Stimulated activated CD8-positive, alpha-beta memory T cell treated with anti-CD3 and anti-CD28 coated beads, Interleukin-7, amount 100 ng/mL, for 4 hours (primary cell): Measurements from ENCODE around the gene MAP3K12.
"Not testable (repeated sequence)": the region's sequence is repeated elsewhere in the genome, so short reads cannot be mapped to it uniquely, and the experiment has no call there.

Source experiments
- DNase-seq, 2 donors: peaks; one replicate each; pipeline ENCODE4 v3.0.0-alpha.2; 2020; ENCODE audit warnings: low read depth in 2 of 2

MAP3K12 gene, protein sequence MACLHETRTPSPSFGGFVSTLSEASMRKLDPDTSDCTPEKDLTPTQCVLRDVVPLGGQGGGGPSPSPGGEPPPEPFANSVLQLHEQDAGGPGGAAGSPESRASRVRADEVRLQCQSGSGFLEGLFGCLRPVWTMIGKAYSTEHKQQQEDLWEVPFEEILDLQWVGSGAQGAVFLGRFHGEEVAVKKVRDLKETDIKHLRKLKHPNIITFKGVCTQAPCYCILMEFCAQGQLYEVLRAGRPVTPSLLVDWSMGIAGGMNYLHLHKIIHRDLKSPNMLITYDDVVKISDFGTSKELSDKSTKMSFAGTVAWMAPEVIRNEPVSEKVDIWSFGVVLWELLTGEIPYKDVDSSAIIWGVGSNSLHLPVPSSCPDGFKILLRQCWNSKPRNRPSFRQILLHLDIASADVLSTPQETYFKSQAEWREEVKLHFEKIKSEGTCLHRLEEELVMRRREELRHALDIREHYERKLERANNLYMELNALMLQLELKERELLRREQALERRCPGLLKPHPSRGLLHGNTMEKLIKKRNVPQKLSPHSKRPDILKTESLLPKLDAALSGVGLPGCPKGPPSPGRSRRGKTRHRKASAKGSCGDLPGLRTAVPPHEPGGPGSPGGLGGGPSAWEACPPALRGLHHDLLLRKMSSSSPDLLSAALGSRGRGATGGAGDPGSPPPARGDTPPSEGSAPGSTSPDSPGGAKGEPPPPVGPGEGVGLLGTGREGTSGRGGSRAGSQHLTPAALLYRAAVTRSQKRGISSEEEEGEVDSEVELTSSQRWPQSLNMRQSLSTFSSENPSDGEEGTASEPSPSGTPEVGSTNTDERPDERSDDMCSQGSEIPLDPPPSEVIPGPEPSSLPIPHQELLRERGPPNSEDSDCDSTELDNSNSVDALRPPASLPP

DNA sequence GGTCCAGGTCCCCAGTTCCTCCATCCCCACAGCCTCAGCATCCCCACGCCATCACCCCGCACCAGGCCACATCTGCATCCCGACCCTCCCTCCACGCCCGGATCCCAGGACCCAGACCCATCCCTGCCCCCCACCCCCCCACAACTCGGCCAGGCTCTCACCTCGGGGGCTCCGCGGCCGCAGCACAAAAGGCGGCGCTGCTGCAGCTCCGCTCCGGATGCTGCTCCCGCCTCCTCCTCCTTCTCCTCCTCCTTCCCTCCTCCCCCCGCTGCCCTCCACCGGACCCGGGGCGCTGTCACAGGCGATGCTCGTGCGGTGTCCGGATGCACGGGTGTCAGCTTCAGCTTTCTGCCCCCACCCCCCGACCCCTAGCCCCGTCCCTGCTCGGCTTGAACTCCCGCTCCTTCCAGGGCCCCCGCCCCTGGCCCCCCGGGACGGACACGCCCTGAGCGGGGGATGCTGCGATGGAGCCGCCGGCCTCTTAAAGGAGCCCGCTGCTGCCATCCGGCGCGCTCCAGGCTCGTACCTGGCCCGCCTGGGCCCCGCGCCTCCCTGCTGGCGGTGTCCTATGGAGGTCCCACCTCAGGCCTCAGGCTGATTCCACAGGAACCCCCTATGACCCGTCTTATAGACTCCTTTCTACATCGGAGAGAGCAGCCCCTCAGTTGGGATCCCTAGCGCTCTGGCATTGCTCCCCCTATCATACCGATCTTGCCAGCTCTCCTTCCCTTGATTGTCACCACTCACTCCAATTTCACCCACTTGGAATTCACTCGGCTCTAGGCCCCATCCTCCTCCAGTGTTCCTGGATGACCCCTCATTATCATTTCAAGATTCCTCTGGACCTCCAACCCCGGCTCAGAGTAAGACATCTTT is at the start of gene MAP3K12:
Gene MAP3K12 (minus strand): TSS at position 193 of the 876 bp plus-strand sequence. CDS start 12,067 bp downstream, outside the sequence.
- DNase-seq = peak; percentile 18 to 30

DNA sequence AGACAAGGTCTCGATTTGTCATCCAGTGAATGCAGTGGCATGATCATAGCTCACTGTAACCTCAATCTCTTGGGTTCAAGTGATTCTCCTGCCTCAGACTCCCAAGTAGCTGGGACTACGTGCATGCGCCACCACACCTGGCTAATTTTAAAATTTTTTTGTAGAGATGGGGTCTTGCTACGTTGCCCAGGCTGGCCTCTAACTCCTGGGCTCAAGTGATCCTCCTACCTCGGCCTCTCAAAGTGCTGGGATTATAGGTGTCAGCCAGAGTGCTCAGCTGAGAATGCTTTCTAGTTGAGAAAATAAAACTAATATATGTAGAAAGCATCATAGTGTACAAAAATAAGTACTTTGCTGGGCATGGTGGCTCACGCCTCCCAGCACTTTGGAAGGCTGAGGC is 49.1 kb upstream of the MAP3K12 start:
- not testable (repeated sequence) for DNase-seq

GRCh38 chr12:53543539-53543938 is 44.3 kb upstream of the MAP3K12 start:
- peak; percentile 4 to 11 for DNase-seq

- DNase-seq = no peak
These were observed 40.3 kb upstream of the MAP3K12 start for GRCh38 chr12:53539526-53539925.

DNA sequence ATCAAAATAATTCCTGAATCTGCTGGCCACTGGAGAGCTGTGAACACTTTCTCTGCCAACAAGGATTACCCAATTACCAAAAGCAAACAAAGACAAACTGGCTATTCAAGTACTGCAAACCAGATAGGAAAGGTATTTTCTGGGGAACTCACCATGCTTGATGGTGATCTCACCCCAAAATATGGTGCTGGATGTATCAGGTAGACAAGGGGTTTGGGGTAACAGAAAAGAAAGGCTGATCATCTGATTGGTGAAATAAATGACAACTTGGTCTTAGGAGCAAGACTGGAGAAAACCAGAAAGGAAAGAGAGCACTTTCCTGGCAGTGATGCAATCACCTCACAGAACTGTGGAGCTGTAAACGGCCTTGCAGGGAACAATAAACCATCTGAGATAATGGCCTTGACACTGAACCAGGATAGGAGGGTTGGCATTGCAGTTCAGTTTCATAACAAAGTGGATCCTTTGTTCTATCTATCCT is 39.0 kb upstream of the MAP3K12 start:
- no peak for DNase-seq

DNA sequence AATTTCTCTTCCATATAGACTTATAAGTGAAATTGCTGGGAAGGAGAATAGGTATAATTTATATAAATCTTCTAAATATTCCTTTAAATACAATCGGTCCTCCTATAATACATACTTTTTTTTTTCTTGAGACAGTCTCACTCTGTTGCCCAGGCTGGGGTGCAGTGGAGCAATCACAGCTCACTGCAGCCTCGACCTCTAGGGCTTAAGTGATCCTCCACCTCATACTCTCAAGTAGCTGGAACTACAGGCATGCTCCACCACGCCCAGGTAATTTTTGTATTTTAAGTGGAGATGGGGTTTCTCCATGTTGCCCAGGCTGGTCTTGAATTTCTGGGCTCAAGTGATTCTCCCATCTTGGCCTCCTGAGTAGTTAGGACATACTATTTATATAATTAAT is 37.7 kb upstream of the MAP3K12 start:
- no peak for DNase-seq

- DNase-seq = no peak
These were observed 34.2 kb upstream of the MAP3K12 start for GRCh38 chr12:53533471-53533870.

DNA sequence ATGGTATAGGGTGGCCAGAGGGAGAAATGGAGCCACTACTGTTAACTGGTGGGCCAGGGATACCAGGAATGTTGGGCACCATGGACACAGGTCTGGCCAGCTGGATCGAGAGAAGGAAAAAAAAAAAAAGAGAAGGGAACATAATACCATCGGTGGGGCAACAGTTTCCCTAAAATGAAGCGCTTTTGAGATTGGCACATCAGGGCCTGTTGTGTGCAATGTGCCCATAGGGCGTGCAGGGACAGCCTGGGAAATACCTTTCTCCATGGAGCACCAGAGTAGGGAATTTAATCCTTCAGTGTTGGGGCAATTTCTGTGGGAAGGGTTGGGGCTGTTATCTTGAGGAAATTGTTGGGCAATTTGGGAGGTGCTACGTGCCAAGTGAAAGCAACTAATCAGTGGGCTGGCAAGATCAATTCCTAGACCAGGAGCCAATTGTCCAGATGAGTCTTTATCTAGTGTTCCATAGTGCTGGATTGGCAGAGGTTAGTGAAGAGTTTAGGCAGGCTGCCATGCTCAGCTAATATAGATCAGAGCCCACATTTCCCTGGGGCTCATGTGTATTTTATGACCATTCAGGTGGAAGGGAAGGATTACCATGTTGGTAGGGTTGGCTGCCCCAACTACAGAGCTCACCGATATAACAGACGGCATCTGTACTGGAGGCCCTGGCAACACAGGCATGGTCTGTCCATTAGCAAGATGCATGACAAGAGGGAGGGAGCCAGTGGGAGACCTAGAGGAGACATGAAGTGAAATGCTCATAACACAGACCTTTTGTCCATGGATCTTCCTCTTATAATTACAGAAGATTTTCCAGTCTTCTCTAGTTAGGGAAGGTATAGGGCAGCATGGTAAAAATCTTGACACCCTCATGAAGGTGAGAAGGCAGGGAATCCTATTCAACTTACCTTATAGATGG is 33.5 kb upstream of the MAP3K12 start:
- no peak for DNase-seq

DNA sequence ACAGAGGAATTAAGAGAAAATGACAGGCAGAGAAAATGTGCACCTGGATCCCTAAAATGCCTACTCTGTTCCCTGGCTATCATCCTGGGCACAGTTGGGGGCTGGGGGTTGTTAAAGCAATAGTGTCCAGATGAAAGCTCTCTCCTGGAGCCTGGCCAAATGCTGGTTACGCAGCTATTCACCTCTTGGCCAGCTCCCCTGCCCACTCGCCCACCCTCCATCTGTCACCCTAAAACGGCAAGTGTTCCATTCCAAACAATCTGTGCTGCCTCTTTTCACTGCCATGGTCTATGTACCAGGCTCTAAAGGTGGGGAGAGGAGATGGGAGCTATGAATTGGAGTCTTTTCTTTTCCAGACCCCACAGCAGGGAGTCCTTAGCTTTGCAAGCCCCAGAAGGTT is 32.8 kb upstream of the MAP3K12 start:
- DNase-seq = no peak

GRCh38 chr12:53530920-53531319 is 31.7 kb upstream of the MAP3K12 start:
- DNase-seq = no peak

GRCh38 chr12:53530061-53530460 is 30.8 kb upstream of the MAP3K12 start:
- no peak for DNase-seq

DNA sequence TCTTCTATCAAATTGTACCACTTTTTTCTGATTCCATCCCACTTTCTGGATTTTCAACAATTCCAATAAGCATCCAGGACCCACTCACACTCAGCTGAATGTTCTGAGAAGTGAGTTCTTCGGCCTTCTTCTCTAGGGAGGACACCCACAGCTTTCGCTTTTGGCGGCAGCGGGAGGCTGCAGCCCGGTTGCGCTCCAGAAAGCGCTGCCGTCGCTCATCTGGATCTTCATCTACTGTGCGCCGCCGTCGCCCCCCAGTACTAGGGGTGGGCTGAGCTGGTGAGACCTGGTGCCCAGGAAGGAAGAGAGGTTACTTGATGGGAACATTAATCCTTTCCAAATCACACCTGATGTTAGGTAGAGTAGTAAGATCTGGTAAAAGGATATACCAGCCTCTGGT is 25.2 kb upstream of the MAP3K12 start:
- no peak for DNase-seq

- no peak for DNase-seq
These were observed 23.9 kb upstream of the MAP3K12 start for GRCh38 chr12:53523131-53523530.

DNA sequence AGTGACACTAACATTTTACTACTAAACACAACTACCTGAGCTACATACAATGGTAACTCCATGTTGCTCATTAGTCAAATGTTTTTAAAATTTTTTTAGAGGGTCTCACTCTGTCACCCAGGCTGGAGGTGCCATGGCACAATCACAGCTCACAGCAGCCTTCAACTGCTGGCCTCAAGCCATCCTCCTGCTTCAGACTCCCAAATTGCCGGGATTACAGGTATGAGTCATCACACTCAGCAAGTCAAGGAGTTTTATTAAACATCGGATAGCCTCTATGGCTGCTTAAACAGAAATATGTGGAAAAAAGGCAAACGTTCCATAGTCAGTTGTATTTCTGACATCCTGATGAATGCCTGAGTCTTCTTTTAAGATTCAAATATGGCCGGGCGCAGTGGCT is 19.1 kb upstream of the MAP3K12 start:
- no peak for DNase-seq

DNA sequence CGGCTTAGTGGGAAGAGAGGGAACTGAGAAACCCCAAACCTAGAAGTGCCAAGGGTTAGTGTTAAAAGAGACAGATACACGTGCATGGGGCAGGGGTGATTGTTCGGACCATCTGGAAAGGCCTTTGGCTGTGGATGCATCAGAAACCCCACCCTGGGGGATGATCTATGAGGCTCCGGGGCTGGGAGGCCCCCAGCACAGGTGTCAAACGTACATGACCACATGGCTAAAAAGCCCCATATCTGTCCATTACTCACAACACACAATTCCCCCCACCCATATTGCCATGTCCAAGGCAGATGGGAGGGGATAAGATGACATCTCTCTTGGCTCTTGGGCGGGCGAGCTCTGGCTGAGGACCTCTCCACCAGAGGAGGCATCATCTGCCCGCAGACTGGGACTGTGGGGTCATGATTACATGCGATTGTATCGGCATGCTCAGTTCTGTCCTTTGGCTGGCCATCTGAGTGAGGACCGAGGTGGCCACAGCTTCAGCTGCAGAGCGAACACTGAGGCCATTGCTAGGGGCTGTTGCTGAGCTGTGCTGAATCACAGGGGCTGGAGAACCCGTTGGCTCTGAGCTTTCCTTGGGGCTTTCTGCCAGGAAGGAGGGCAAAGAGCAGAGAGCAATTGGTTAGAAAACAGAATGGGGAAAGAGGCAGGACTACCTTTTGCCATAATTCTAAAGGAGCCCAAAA is 17.6 kb upstream of the MAP3K12 start:
- no peak for DNase-seq

- no peak for DNase-seq
These were observed 16.0 kb upstream of the MAP3K12 start for GRCh38 chr12:53515291-53515680.

DNA sequence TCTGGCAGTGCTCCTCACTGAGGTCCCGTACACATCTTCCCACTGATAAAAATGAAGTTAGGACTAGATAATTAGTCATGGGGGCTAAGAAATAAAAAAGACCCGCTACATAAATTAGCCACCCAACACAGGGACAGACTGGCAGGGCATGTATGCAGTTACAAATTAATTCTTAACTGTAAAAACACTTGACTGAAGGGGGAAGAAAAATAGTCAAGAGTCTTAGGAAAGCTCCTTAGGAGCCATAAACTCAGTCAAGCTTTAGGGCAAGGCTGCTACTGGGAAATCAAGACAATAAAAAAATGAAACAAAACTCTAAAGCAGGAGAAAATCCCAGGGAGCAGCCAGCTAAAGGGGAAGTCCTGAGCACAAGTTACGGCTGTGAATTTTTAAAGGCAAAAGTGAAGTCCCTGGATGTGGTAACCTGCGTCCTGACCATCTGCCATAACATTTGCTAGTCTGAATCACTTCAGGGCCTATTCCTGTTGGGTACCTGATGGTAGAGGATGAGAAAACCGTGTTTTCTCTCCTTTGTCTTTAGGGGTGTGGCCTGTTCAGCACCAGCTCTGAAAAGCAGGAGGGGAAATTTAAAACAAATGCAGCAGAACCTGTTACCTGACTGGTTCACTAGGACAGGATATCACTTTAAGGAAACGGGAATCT is 15.5 kb upstream of the MAP3K12 start:
- DNase-seq = no peak

DNA sequence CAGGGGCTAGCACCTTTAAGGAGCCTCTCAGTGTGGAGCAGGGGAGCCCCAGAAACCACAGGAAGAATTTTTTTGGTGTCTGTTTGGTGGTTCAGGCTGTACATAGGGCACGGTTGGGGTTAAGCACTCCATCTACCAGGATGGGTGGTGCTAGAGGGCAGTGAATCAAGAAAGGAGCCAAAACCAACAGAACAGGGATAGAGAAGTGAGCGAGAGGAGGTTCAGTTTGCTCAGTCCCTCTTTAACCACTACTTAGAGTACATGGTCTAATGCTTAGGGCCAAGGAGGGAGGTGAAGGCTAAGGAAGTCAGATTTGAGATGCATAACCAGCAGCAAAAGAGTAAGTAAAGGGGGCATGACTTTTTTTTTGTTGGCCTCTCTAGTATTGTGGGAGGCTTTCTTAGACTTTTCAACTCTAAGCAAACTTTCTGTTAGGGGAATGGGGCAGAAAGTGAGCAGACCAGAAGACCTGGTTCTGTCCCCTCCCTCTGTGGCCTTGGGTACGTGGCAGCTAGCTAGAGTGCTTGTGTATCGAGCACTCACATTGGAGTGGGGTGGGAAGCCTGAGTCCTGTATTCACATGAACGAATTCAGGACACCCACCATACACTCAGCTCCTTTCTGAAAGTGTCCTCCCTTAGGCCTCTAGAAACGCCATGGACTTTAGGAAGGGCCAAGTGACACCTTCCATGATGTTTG is 14.6 kb upstream of the MAP3K12 start:
- no peak for DNase-seq
